Ishikawa (cell line): ENCODE measurements around the gene IFNL4.

Source experiments
- CEBPB ChIP-seq: IDR thresholded peaks from 2 replicates; pipeline ENCODE4 v1.6.1; 2012
- CREB1 ChIP-seq: IDR thresholded peaks from 2 replicates; pipeline ENCODE4 v1.6.1; 2012; ENCODE audit warnings: low read depth
- EGR1 ChIP-seq: IDR thresholded peaks from 2 replicates; pipeline ENCODE4 v1.6.1; 2012
- EP300 ChIP-seq: IDR thresholded peaks from 2 replicates; pipeline ENCODE4 v1.6.1; 2012; ENCODE audit warnings: borderline replicate concordance
- FOXM1 ChIP-seq: IDR thresholded peaks from 2 replicates; pipeline ENCODE4 v1.6.1; 2012; ENCODE audit warnings: low read depth, borderline replicate concordance
- MAX ChIP-seq: IDR thresholded peaks from 2 replicates; pipeline ENCODE4 v1.6.1; 2012
- NFIC ChIP-seq: IDR thresholded peaks from 2 replicates; pipeline ENCODE4 v1.6.1; 2012
- RAD21 ChIP-seq: IDR thresholded peaks from 2 replicates; pipeline ENCODE4 v1.6.1; 2012; ENCODE audit warnings: low read depth
- REST ChIP-seq: IDR thresholded peaks from 2 replicates; pipeline ENCODE4 v1.6.1; 2012; ENCODE audit warnings: low read depth, mild to moderate bottlenecking
- TAF1 ChIP-seq: IDR thresholded peaks from 2 replicates; pipeline ENCODE4 v1.6.1; 2012; ENCODE audit warnings: low read depth, mild to moderate bottlenecking
- TCF12 ChIP-seq: IDR thresholded peaks from 2 replicates; pipeline ENCODE4 v1.6.1; 2012; ENCODE audit warnings: low read depth
- TEAD4 ChIP-seq: IDR thresholded peaks from 2 replicates; pipeline ENCODE4 v1.6.1; 2012
- USF1 ChIP-seq: IDR thresholded peaks from 2 replicates; pipeline ENCODE4 v1.6.1; 2012
- YY1 ChIP-seq: IDR thresholded peaks from 2 replicates; pipeline ENCODE4 v1.6.1; 2012; ENCODE audit warnings: low read depth
- ZBTB7A ChIP-seq: IDR thresholded peaks from 2 replicates; pipeline ENCODE4 v1.6.1; 2012; ENCODE audit warnings: low read depth

Gene IFNL4

GRCh38 chr19:39284032-39284431, 35.4 kb upstream of the IFNL4 start:
- no peak for TF ChIP-seq YY1
- TF ChIP-seq EP300: no peak

- TF ChIP-seq CEBPB: no peak
- no peak for TF ChIP-seq TEAD4
- TF ChIP-seq CREB1: no peak
- no peak for TF ChIP-seq MAX
- no peak for TF ChIP-seq EGR1
- TF ChIP-seq TAF1: no peak
- TF ChIP-seq ZBTB7A: no peak
- TF ChIP-seq YY1: no peak
- TF ChIP-seq FOXM1: no peak
- TF ChIP-seq RAD21: no peak
- TF ChIP-seq USF1: no peak
- no peak for TF ChIP-seq EP300
- no peak for TF ChIP-seq TCF12
- no peak for TF ChIP-seq REST
- no peak for TF ChIP-seq NFIC
Observed at GRCh38 chr19:39282021-39282420, 33.4 kb upstream of the IFNL4 start.

- no peak for TF ChIP-seq REST
- TF ChIP-seq RAD21: no peak
Observed at GRCh38 chr19:39277598-39277997, 28.9 kb upstream of the IFNL4 start.

- no peak for TF ChIP-seq MAX
- no peak for TF ChIP-seq TAF1
- TF ChIP-seq EP300: no peak
- TF ChIP-seq USF1: no peak
- no peak for TF ChIP-seq CEBPB
- no peak for TF ChIP-seq CREB1
- no peak for TF ChIP-seq FOXM1
- TF ChIP-seq REST: no peak
- TF ChIP-seq RAD21: no peak
- TF ChIP-seq NFIC: no peak
- no peak for TF ChIP-seq TCF12
- TF ChIP-seq ZBTB7A: no peak
Observed at GRCh38 chr19:39276740-39277139, 28.1 kb upstream of the IFNL4 start.

- TF ChIP-seq FOXM1 (no peak), TCF12 (no peak), MAX (no peak), CEBPB (no peak), TAF1 (no peak), CREB1 (no peak), NFIC (no peak), EGR1 (no peak)
Observed at GRCh38 chr19:39275578-39275977, 26.9 kb upstream of the IFNL4 start.
